ENCODE results near the gene CELA2A. TPM values are rescaled to one million over a fixed set of nuclear protein-coding genes. Genes with fewer than 3 reads are reported as not detected.

Gene CELA2A
- not detected for total RNA-seq
- long read RNA-seq = 0 reads

DNA sequence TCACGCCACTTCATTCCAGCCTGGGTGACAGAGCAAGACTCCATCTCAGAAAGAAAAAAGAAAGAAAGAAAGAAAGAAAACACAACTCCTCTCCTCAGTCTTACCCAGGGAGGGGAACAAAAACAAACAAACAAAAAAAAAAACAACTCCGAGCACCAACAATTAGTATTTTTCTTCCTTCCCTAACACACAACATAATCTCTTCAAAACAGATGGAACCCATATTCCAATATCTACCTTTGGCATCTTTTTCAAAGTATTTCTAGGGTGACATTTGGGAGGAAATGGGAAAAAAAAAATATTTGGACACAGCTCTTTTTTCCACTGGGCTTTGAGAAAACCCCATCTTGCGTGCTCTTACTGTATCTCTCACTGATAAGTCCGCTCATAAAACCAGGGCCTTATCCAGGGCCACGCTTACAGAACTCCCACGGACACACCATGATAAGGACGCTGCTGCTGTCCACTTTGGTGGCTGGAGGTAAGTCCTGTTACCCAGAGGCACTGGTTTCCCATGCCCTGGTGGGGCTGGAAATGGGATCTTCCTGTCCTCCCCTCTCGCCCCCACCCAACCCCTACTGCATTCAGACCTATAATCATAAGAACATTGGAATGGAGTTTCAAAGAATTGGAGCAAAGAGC is at the start of gene CELA2A:
CELA2A (plus strand) TSS at position 420 of the 642 bp plus-strand sequence; CDS start at position 442, 22 bp downstream.
- intact Hi-C loops (cut with DNase I, micrococcal nuclease) = no loop called here
- no peak for DNase-seq
- ATAC-seq = no peak

DNA sequence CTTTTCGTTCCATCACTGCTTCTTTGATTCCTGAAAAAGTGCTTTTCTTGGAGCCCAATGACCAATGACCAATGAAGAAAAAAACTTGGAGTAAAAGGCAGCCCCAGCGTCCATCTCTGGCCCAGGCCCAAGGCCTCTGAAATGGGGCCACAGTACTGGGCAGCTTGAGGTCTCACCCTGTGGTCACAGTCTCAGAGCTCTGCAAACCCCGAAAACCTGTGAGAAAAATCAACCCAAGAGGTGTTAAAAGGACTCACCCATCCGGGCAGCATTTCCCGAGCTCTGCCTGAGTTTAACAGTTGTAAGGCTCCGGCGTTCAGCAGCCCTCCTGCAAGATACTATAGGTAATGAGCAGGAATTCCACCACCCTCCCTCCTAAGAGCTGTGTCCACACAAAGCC is 49.0 kb upstream of the CELA2A start:
- no peak for ATAC-seq
- no peak for DNase-seq
- intact Hi-C loops (cut with DNase I, micrococcal nuclease) = no loop called here

DNA sequence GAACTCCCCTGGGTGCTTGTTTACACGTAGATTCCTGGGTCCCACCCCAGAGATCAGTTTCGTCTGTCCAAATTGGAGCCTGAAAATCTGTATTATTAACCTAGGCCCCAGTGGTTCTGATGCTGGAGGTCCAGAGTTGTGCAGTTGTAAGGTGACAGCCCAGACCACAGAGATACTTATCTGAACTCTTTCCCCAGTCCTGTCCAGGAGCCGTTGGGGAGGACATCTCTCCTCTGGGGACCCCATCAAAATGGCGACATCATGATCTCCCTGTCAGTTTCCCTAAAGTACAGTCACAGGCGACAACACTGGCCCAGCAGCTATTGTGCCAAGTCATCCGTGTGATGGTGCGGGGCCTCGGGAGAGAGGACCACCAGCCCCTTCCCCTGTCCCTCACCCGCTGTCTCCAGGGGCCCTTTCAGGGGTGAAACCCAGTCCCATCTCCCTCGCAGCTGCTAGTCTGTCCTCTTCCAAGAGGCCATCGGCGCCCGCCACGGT is 47.6 kb upstream of the CELA2A start:
- intact Hi-C loops (cut with DNase I, micrococcal nuclease) = no loop called here
- no peak for ATAC-seq
- no peak for DNase-seq

DNA sequence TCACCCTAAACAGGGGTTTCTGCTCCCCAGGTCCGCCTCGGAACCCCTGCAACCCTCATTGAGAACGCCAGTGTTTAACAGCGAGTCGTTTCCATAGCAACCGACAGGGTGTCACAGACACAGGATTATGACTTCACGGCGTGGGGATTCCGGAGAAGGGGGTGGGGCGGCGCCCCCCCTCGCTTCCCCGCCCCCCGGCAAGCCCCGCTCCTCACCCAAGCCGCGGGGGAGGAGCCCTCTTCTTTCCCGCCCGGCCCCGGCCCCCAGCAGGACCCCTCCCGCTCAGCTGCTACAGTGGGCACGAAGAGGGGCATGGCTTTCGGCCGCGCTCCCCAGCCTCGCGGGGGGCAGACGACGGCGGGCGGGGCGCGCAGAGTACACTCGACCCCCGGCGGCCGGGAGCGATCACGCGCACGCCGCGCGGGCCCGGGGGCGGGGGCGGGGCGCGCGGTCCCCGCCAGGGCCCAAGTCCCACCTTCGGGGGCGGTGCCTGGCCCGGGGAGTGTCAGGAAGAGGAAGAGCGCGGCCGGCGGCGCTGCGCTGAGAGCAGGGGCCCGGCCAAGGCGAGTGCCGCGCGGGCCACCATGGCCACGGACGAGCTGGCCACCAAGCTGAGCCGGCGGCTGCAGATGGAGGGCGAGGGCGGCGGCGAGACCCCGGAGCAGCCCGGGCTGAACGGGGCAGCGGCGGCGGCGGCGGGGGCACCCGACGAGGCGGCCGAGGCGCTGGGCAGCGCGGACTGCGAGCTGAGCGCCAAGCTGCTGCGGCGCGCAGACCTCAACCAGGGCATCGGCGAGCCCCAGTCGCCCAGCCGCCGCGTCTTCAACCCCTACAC is 46.9 kb upstream of the CELA2A start, which contains the start of gene EFHD2:
EFHD2 (plus strand) TSS at position 501 of the 835 bp plus-strand sequence; CDS start at position 585, 84 bp downstream.
- DNase-seq = peak; percentile 88 to 92
- ATAC-seq = peak; percentile 68
- intact Hi-C loops (cut with DNase I, micrococcal nuclease) = no loop called here

DNA sequence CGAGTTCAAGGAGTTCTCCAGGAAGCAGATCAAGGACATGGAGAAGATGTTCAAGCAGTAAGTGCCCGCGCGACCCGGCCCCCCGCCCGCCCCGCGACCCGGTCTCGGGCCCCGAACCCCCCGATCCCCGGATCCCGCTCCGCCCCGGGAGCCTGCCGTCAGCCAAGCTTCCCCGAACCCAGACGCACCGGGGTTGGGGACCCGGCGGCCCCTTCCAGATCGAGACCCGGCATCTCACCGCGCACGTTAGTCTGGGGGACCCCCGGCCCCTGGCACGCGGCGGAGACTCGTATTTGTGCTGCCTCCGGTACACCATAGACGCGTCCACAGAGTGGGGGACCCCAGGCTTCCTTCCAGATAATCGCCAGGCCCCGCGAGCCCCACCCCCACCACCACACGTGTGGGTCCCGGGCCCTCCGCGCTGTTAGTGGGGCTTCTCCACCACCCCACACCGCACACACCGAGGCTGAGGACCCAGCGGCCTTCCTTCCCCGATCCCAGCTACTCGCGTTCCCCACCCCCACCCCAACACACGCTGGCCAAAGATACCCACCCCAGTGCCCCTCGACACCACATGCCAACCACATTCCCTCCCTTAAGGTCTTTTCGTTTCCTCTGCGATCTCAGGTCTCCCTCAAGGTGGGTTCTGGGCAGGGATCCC is 46.2 kb upstream of the CELA2A start:
- peak in 1 of 2 donors; percentile 60 for DNase-seq
- intact Hi-C loops (cut with DNase I, micrococcal nuclease) = no loop called here
- ATAC-seq = peak; percentile 8

DNA sequence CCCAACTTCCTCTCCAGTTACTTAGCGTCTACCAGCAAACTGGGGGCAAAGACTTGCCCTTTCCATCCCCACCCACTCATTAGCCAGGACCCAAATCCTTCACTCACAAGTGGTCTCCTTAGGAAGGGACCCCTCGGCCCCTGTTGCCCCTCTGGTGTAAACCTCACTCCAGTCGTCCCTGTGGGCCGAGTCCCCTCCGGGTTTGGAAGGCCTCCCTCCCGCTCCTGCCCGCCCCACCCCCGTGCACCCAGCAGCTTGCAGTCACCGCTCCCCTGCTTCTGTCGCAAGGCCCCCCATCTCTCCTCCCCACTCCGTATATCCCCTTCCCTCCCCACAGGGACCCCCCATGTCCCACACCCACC is 45.7 kb upstream of the CELA2A start:
- peak in 1 of 2 donors; percentile 53 for DNase-seq
- intact Hi-C loops (cut with DNase I, micrococcal nuclease) = no loop called here
- ATAC-seq = no peak

DNA sequence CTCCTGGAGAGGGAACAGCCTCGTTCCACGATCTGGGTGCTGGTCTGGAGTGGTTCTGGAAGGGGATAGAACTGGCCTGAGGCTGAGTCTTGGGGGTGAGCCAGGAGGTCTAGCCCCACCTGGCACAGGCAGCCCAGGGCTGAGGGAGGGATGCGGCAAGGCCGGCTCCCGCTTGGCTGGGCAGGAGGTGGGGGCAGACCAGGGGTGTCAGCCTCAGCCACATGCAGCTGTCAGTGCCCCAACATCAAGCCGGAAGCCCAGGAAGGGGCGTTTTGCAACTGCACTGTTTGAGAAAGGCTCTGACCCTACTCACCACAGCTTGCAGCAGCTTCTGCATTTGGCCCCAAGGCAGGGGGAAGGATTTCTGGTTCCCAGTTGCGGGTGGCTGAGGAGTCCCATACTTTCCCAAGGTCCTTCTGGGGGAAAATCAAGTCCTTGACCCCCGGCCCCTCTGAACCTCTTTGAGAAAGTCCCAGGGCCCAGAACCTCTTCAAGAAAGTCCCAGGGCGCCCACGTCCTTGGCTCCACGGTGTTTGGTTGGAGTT is 44.9 kb upstream of the CELA2A start:
- peak in 1 of 2 donors; percentile 62 for DNase-seq
- intact Hi-C loops (cut with DNase I, micrococcal nuclease) = no loop called here
- ATAC-seq = peak; percentile 7

DNA sequence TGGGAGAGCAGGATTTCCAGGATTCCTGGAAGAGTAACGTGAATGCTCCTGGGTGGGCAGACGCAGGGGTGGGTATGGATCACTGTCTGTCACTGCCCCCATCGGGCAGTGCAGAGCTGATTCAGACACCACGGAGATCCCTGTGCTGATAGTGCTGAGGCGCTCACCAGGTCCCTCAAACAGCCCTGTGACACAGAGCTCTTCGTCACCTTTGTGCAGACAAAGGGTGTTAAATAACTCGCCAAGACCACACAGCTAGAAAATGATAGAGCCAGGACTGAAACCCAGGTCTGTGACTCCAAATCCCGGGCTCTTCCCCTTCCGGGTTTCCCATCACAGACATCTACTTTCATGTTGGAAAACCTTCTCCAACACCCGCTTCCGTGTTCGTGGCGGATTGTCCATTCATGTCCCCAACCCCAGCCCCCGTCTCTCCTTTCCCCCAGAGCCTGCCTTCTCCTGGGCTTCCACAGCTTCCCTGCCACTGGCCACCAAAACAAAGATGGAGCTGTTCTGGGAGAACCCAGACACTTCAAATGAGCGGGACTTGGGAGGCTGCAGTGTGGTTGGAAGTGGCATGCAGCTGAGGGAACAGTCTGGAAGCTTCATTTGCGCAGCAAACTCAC is 44.2 kb upstream of the CELA2A start:
- DNase-seq = peak in 1 of 2 donors; percentile 63
- ATAC-seq = peak; percentile 15
- intact Hi-C loops (cut with DNase I, micrococcal nuclease) = no loop called here

DNA sequence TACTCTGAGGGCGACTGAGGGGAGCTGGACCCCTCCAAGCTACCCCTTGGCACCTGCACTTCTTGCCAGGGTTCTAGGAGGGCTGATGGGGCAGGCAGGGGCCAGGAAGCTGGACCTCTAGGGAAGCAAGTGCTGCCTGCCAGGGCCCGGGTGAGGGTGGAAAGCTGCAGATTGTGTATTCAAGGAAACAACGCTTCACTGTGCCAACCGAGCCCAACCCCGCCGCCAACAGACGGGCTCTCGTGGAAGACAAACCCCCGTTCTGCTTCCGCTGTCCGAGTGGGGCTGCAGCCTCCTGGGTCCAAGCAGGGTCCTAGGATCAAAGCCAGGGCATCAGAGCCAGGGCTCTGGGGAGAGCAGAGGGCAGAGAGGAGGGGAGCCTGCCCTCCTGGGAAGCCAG is 43.7 kb upstream of the CELA2A start:
- peak in 1 of 2 donors; percentile 77 for DNase-seq
- intact Hi-C loops (cut with DNase I, micrococcal nuclease) = no loop called here
- peak; percentile 39 for ATAC-seq

DNA sequence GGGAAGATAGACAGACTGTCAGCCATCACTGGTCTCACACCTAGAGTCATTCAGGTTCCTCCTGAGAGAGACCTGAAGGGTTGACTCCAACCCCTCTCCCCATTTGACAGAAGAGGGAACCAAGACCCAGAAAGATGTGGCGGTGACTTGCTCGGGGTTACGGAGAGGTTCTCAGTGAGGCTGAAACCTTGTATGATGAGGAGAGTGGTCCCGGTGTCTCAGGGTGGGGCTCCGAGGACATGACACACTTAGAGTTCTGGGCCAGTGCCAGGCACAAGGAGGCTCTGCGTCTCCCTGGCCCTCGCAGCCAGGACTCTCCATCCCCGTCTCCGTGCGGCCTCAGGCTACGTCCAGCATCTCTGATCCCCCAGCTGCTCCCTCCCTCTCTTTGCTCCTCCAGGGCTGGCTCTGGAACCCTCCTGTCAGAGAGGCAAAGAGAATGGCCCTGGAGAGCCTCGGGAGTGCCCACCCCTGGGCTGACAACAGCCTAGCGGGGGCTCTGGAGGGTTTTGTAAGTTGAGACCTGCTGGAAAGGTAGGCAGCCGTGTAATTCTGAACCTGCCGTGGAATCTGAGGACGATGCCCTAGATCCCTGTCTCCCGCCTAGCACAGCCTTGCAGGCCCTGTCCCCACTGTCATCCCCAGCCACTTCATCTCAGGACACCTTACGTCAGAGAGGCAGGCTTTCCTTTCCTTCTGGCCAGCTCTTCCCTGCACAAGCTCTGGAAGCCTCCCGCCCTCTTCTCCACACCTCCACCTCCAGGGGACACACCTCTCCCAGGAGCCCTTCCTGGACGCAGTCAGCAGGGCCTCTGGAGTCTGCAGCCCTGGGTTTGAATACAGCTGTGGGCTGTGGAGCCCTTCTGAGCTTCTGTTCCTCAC is 42.7 kb upstream of the CELA2A start:
- intact Hi-C loops (cut with DNase I, micrococcal nuclease) = no loop called here
- peak; percentile 46 for ATAC-seq
- peak; percentile 66 to 80 for DNase-seq

DNA sequence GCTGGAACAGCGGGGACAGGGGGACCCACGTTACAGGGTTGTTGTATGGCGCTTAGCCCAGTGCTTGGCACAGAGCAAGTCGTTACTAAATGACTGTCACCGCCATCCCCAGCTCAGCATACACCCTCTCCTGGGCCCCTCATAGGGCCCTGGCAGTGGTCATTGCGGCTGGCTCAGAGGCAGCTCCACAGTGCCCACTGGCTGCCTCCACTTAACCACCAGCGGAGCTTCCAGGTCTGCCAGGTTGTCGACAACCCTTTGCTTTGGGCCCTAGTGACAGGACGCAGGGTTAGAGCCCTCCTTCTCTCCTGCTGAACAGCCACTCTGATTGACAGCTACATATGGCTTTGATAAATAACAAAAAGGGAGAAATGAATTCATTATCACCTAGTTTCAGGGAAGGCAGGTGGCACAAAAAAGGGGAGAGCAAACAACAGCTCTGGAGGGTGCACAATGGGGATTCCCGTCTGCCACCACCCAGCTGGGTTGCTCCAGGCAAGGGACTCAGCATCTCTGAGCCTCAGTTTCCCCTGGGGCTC is 42.0 kb upstream of the CELA2A start:
- intact Hi-C loops (cut with DNase I, micrococcal nuclease) = no loop called here
- DNase-seq (no peak), ATAC-seq (no peak)

DNA sequence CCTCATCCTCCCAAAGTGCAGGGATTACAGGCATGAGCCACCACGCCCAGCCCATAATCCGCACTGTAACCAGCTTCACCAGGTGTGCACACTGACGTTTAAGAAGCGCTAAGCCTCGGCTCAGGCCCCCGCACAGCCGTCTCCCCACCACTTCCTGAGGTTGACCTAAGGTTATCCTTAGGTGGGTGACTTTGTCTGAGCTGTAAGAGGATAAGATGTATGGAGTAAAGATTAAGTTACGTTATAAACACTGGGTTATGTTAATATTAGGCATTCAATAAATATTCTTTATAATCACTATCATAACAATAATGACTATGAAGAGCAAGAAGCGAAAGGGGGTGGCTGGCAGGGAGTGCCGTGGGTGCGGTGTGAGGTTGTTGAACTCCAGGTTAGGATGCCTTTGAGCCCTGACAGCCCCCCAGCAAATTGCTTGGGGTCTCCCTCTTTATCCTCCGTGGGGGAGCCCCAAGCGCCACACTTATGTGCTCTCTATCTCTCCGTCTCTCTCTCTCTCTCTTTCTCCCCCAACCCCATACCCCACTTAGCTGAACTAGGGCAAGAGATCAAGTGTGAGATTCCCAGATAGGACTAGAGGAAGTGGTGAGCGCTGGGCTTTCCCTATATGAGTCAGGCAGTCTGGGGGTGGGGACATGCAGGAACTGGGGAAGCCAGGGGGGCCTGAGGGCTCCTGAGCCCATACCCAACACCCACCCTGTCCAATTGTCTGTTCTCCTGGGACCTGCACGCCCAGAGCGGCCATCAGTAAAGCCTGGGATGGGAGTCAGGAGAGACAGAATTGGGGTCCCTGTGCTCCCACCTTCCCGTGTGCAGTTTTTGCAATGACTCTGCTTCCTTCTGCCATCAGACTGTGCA is 39.2 kb upstream of the CELA2A start:
- peak; percentile 60 for ATAC-seq
- DNase-seq = peak; percentile 77 to 89
- intact Hi-C loops (cut with DNase I, micrococcal nuclease) = no loop called here

DNA sequence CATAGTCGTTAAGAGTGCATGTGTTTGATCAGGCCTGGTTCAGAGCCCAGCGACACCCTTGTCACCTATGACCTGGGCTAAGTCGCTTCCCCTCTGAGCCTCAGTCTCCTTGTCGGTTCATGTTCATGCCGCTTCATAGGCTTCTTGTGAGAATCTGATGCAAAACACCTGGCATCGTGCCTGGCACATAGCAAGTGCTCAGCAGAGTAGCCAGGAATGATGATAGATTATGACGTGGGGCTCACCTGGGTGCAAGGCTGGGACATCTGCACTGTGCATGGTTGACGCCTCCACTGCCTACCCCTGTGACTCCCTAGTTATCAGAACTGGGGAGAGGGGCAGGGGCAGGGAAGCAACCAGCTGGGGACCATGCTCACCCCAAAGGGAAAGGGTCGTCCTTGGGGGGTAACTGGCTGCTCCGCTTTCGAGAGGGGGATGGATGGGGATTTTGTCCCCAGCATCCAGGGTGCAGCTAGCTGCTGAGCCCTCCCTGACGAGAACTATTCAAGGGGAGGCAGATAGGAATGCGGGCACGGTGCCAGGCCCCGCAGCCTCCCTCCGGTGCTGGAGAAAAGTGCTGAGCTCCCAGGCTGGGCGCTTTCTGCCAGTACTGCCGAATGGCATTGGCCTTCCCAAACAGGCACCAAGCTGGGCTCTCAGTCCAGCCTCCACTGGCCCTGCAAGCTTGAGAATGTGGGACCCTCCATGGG is 37.6 kb upstream of the CELA2A start:
- peak in 1 of 2 donors; percentile 48 for DNase-seq
- intact Hi-C loops (cut with DNase I, micrococcal nuclease) = no loop called here
- ATAC-seq = no peak

DNA sequence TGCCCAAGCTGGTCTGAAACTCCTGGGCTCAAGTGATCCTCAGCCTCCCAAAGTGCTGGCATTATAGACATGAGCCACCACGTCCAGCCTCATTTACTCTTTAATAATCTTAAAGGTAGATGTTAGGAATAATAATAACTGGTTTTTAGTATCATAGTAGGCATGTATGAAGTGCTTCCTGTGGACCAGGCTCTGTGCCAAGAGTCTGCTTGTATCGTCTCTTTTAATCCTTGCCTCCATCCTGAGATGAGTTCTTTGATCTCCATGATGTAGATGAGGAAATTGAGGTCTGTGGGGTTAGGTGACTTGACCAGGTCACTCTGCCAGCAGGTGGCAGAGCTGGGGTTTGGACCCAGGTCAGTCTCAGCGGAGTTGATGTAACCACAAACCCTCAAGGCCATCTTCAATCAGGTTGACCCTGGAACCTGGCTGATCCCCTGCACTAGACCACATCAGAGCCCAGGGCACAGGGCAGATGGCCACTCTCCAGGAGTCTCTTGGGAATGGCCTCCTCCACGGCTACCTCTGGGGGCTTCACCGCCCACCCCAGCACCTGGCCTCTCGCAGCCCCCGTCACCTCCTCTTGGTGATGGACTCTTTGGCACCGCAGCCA is 35.6 kb upstream of the CELA2A start:
- intact Hi-C loops (cut with DNase I, micrococcal nuclease) = no loop called here
- ATAC-seq = no peak
- DNase-seq = peak in 1 of 2 donors; percentile 37

DNA sequence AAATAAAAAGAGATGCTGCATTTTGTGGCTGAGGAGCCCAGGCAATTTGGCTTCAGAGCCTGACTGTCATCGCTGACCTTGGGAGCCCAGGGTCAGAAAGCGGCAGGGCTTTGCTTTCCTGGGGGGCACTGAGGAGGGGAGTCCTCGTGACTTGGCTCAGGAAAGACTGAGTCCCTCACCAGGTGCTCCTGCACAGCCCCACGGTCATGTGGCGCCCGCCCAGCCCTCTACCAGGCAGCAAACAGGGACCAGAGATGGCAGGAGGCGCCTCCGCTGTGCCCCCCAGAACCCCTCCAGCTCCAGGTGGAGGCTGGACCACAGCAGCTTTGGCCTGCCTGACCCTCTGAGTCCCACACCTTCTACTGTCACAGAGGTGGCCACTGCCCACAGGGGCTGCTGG is 33.7 kb upstream of the CELA2A start:
- ATAC-seq (no peak), DNase-seq (no peak)
- intact Hi-C loops (cut with DNase I, micrococcal nuclease) = no loop called here
